ENCODE measurements around the gene BOLA2.
"Not testable (repeated sequence)": the region's sequence is repeated elsewhere in the genome, so short reads cannot be mapped to it uniquely, and the experiment has no call there.

The BOLA2 gene

DNA sequence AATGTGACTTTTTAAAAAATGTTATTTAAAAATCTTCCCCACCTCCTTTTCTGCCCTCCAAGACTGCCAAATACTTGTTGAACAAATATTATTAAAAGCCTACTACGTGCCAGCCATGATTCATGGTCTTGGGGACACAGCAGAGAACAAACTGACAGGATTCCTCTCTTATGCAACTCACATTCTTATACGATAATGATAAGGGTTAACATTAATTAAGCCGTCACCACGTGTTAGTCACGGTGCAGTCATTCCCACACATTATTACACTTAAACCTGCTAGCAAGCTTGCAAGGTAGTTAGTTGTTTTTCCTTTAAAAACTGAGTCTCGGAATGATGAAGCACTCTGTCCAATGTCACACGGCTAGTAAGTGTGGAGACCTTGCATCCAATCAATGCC, 48.9 kb downstream of the BOLA2 start:
- H3K27ac ChIP-seq (replicated peaks); DNase-seq (ENCODE audit: low read depth in 1 of 2, low spot score in 1 of 2); H3K4me3 ChIP-seq (replicated peaks; ENCODE audit: insufficient read depth, low read length); H3K27me3 ChIP-seq (ENCODE audit: insufficient read depth, poor library complexity, severe bottlenecking): not testable (repeated sequence)

Data from HL-60 (cell line).